HL-60 (cell line): ENCODE results near the gene L3MBTL4.

Source experiments
- CTCF ChIP-seq: IDR thresholded peaks from one replicate; pipeline ENCODE4 v1.5.1; 2011; ENCODE audit warnings: low read length, control low read depth, inconsistent platforms; ENCODE audit not compliant: insufficient read depth
- POLR2AphosphoS5 ChIP-seq: IDR thresholded peaks from 2 replicates; pipeline ENCODE4 v1.6.1; 2012; ENCODE audit warnings: low read depth

GRCh38 chr18:6052449-6052913 is 362.2 kb downstream of the L3MBTL4 start:
- TF ChIP-seq CTCF: no peak
- no peak for TF ChIP-seq POLR2AphosphoS5
